Fibroblast of lung (primary cell): ENCODE results near the gene ID4. TPM values are rescaled to one million over a fixed set of nuclear protein-coding genes. Genes with fewer than 3 reads are reported as not detected.

ENCODE experiments used
- DNase-seq, 2 donors: peaks; one replicate each; pipeline versions ENCODE4 v3.0.0 to v3.0.0-alpha.2; 2010; ENCODE audit warnings: low read depth in 2 of 2
- H2AFZ ChIP-seq: 2 replicates; pipeline ENCODE4 v1.5.1; 2012; ENCODE audit warnings: low read length, control low read depth, inconsistent platforms
- H3K27ac ChIP-seq: 2 replicates; pipeline ENCODE4 v1.5.1; 2011; ENCODE audit warnings: low read length, control low read depth; ENCODE audit not compliant: insufficient read depth
- H3K27me3 ChIP-seq: 2 replicates; pipeline ENCODE4 v1.5.1; 2011; ENCODE audit warnings: mild to moderate bottlenecking, low read length; ENCODE audit not compliant: control insufficient read depth, insufficient read depth
- H3K36me3 ChIP-seq: 2 replicates; pipeline ENCODE4 v1.5.1; 2011; ENCODE audit warnings: low read length; ENCODE audit not compliant: control insufficient read depth, insufficient read depth
- H3K4me1 ChIP-seq: 2 replicates; pipeline ENCODE4 v1.5.1; 2011; ENCODE audit warnings: low read length; ENCODE audit not compliant: control insufficient read depth, insufficient read depth; ENCODE audit errors: extremely low read depth
- H3K4me2 ChIP-seq: 2 replicates; pipeline ENCODE4 v1.5.1; 2011; ENCODE audit warnings: low read length, control low read depth; ENCODE audit not compliant: insufficient read depth; ENCODE audit errors: extremely low read depth
- H3K4me3 ChIP-seq, 4 experiments: fragments of 200-600 bp in 1 of 4; sonication (generic) in 1 of 4; replicated peaks in 1 of 4; 2 replicates each; pipeline ENCODE4 v1.5.1; 2011 to 2016; ENCODE audit warnings: low read length in 4 of 4, low read depth in 3 of 4, mild to moderate bottlenecking in 3 of 4, control low read depth in 2 of 4, inconsistent platforms in 1 of 4, mixed read lengths in 1 of 4; ENCODE audit not compliant: insufficient read depth in 1 of 4; ENCODE audit errors: control extremely low read depth in 1 of 4
- H3K79me2 ChIP-seq: 2 replicates; pipeline ENCODE4 v1.5.1; 2012; ENCODE audit warnings: mild to moderate bottlenecking, low read length, inconsistent platforms; ENCODE audit not compliant: control insufficient read depth, insufficient read depth
- H3K9ac ChIP-seq: 2 replicates; pipeline ENCODE4 v1.5.1; 2011; ENCODE audit warnings: mild to moderate bottlenecking, low read length, control low read depth; ENCODE audit not compliant: insufficient read depth
- H3K9me3 ChIP-seq: 2 replicates; pipeline ENCODE4 v1.5.1; 2012; ENCODE audit warnings: low read depth, low read length; ENCODE audit not compliant: control insufficient read depth, insufficient read depth
- H4K20me1 ChIP-seq: 2 replicates; pipeline ENCODE4 v1.5.1; 2011; ENCODE audit warnings: low read length; ENCODE audit not compliant: control insufficient read depth, insufficient read depth; ENCODE audit errors: extremely low read depth
- EZH2 ChIP-seq: IDR thresholded peaks from 2 replicates; pipeline ENCODE4 v1.5.1; 2012; ENCODE audit warnings: low read length, control low read depth, mild to moderate bottlenecking; ENCODE audit errors: missing control alignments
- polyA plus RNA-seq, 2 donors: library from polyadenylated mRNA; depleted of rRNA in 1 of 2; stranded (reverse) in 1 of 2; unstranded in 1 of 2; fragments of >200 nt; gene quantifications; 2 replicates each; pipeline ENCODE4 v1.2.1, GENCODE V29; 2011 to 2012; ENCODE audit warnings: missing spikeins in 1 of 2
- total RNA-seq: library from RNA; depleted of rRNA; stranded (reverse); fragments of >200 nt; gene quantifications from 2 replicates; pipeline ENCODE4 v1.2.1, GENCODE V29; 2014
- TF ChIP-seq, protein P1 (sequence below), 2 donors: IDR thresholded peaks in 1 of 2; conservative IDR thresholded peaks in 1 of 2; 1 replicate in 1 of 2; 2 replicates in 1 of 2; pipeline ENCODE4 v1.5.1; 2011 to 2012; ENCODE audit warnings: low read length in 2 of 2, control low read depth in 1 of 2, inconsistent platforms in 1 of 2, low read depth in 1 of 2, mild to moderate bottlenecking in 1 of 2

The ID4 gene
- total and polyA plus RNA-seq, 2 donors (not counting 1 experiment from before 2014, with no cell fraction given): 0.51 to 0.83 TPM

DNA sequence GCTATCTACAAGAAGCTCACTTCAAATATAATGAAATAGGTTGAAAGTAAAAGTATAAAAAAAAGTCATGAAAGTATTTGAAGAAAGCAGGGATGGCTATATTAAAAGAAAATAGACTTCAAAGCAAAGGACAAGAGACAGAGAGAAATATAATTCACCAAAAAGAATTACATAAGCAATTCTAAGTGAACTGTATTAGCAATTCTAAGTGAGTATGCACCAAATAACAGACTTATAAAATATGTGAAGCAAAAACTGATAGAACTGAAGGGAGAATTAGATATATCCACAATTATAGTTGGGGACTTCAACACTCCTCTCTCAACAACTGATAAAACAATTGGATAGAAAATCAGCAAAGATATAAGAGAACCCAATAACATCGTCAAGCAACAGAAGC is 38.8 kb upstream of the ID4 start:
- H3K4me1 ChIP-seq: no peaks in the 10 kb centered on the region
- TF ChIP-seq, protein P1, sequence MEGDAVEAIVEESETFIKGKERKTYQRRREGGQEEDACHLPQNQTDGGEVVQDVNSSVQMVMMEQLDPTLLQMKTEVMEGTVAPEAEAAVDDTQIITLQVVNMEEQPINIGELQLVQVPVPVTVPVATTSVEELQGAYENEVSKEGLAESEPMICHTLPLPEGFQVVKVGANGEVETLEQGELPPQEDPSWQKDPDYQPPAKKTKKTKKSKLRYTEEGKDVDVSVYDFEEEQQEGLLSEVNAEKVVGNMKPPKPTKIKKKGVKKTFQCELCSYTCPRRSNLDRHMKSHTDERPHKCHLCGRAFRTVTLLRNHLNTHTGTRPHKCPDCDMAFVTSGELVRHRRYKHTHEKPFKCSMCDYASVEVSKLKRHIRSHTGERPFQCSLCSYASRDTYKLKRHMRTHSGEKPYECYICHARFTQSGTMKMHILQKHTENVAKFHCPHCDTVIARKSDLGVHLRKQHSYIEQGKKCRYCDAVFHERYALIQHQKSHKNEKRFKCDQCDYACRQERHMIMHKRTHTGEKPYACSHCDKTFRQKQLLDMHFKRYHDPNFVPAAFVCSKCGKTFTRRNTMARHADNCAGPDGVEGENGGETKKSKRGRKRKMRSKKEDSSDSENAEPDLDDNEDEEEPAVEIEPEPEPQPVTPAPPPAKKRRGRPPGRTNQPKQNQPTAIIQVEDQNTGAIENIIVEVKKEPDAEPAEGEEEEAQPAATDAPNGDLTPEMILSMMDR (conservative IDR thresholded peaks at IDR 0.05 in 1 of 2, IDR thresholded peaks at IDR 0.05 in 1 of 2; ENCODE audit: low read depth in 1 of 2, low read length in 2 of 2): no peak
- TF ChIP-seq EZH2: no peak
- H3K36me3 ChIP-seq: no peaks in the 10 kb centered on the region
- H3K9ac ChIP-seq: no peak overlapping the region
- H3K27ac ChIP-seq: no peak overlapping the region
- no peaks in the 10 kb centered on the region for H3K9me3 ChIP-seq
- no peak overlapping the region for H3K4me2 ChIP-seq
- no peaks in the 10 kb centered on the region for H3K27me3 ChIP-seq
- no peak for DNase-seq
- no peak overlapping the region for H3K4me3 ChIP-seq
- H3K79me2 ChIP-seq: no peaks in the 10 kb centered on the region
- H2AFZ ChIP-seq: no peak overlapping the region
- H4K20me1 ChIP-seq: no peaks in the 10 kb centered on the region

DNA sequence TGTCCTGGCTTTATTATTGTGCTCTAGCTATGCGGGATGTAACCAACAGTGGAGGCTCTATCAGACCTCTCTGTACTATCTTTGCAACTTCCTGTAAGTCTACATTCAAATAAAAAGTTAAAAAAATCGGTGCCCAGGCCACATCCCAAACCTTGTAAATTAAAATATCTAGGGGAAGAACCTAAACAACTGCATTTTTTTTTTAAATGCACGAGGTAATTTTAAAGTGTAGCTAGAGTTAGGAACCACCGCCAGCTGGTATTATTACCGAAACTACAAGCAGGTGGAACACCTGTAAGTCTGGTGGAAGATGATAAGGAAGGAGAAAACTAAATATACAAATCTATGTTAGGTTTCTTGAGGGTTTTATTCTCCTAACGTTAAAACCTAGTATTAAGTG is 34.5 kb upstream of the ID4 start:
- Histone ChIP-seq H4K20me1 (no peaks in the 10 kb centered on the region), H3K4me3 (no peak overlapping the region), H3K4me2 (no peak overlapping the region), H3K4me1 (no peaks in the 10 kb centered on the region), H3K79me2 (no peaks in the 10 kb centered on the region), H3K36me3 (no peaks in the 10 kb centered on the region), H3K9ac (no peak overlapping the region), H2AFZ (no peak overlapping the region), H3K27ac (no peak overlapping the region), H3K27me3 (no peaks in the 10 kb centered on the region), H3K9me3 (no peaks in the 10 kb centered on the region)
- TF ChIP-seq, protein P1 (conservative IDR thresholded peaks at IDR 0.05 in 1 of 2, IDR thresholded peaks at IDR 0.05 in 1 of 2; ENCODE audit: low read depth in 1 of 2, low read length in 2 of 2): no peak
- TF ChIP-seq EZH2: no peak
- no peak for DNase-seq

DNA sequence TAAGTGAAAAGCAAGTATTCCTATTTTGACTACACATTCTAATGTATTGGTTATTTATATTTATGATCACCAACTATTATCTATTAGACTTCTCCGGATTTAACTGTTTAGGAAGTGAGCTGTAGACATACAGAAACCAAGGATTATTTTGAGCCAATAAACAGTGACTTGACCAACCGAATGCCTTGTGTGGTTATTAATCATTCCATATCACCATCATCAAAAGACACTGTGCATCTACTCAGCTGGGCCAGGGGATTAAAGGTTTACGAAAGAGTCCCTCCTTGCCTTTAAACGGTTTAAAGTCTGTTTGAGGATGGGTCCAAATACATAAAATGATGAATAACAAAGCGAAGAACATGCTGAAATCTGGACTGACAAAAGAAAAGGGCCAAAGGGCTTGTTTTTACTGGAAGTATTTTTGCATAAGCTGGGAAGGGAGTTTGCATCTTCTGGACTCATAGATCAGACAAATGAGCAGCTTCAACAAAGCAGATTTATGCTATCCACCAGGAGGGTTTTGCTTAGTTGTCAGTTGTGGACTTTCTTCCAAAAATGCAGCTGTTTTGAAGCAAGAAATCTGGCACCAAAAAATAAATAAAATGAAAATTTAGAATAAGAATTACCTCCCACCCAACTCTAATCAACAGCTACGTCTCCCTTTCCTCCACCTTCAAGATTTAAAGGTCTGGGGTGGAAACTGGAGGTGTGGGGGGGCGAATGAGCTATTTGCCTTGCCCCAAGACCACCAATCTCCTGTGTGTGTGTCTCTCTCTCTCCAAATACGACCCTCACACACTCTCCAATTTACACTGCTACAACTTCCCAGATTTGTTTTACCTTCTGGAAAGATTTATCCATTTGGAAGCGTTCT is 33.6 kb upstream of the ID4 start:
- H3K27me3 ChIP-seq: no peaks in the 10 kb centered on the region
- H2AFZ ChIP-seq: peak overlapping the region; percentile 37
- H3K9ac ChIP-seq: peak overlapping the region; percentile 76
- H3K9me3 ChIP-seq: no peaks in the 10 kb centered on the region
- H3K36me3 ChIP-seq: no peaks in the 10 kb centered on the region
- H4K20me1 ChIP-seq: no peaks in the 10 kb centered on the region
- H3K79me2 ChIP-seq: no peaks in the 10 kb centered on the region
- H3K27ac ChIP-seq: peak overlapping the region; percentile 92
- peak overlapping the region; percentile 57 to 81 (median 66) for H3K4me3 ChIP-seq
- no peaks in the 10 kb centered on the region for H3K4me1 ChIP-seq
- TF ChIP-seq, protein P1 (conservative IDR thresholded peaks at IDR 0.05 in 1 of 2, IDR thresholded peaks at IDR 0.05 in 1 of 2; ENCODE audit: low read depth in 1 of 2, low read length in 2 of 2): no peak
- no peak for TF ChIP-seq EZH2
- DNase-seq: peak; percentile 54 to 55
- H3K4me2 ChIP-seq: peak overlapping the region; percentile 85
